HG03064 (cell line): Measurements from ENCODE around the gene CNOT10.
"Not testable (repeated sequence)": the region's sequence is repeated elsewhere in the genome, so short reads cannot be mapped to it uniquely, and the experiment has no call there.

Experiments used
- ATAC-seq: cut with Tn5 transposase; IDR thresholded peaks from one replicate; pipeline ENCODE4 v1.9.1; 2021; ENCODE audit warnings: low read depth; ENCODE audit not compliant: unreplicated experiment

The CNOT10 gene

DNA sequence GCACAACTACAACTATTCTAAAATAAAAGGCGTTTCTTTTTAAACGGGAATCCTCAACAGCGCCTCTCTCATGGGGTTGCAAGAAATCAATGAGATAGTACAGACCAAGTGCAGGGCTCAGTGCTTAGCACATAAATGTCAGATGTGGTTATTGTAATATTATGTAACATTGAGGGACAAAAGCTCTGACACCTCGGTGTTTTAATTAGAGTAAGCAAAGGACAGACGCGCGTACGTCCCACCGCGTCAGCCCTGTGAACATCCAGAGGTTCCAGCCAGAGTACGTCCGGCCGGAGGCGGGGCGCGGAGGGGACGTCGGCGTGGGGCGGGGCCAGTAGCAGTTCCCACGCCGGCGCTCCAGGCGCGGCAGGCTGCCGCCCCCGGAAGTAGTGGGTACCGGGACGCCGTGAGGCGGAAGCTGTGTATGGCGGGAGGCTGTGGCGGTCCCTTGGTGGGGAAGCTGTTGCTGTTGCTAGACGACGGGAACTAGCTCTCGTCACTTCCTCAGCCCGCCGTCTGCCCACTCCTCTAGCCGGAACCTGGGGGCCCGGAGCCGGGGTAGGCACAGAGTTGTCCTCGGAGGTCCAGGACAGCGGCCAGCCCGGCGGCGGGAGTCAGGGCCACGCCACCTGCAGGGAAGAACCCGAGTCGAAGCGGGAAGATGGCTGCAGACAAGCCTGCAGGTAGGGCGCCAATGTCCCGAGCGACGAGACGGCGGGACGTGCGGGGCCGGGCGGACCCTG lies at the start of gene CNOT10:
CNOT10 (plus strand) TSS at position 389 of the 743 bp plus-strand sequence; CDS start at position 662, 273 bp downstream.
- peak; percentile 97 for ATAC-seq

DNA sequence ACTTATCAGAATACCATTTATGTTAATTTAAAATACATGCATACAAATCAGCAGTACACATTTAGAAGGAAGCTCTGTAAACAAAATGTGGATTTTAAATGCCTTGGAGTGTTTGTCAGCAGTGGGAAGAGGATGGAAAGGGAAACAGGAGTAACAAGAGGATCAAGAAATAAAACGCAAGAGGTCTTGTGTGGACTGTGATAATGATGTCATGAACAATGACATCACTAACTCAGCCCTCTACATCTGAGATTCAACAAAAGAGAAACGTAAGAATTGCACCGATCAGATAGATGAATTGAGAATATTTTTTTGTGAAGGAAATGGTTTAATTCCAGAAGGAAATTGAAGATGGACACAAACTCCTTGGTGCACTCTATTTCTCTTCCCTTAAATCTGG lies 44.0 kb upstream of the CNOT10 start:
- ATAC-seq, result no peak

GRCh38 chr3:32641356-32641755 lies 43.6 kb upstream of the CNOT10 start:
- ATAC-seq, result no peak

DNA sequence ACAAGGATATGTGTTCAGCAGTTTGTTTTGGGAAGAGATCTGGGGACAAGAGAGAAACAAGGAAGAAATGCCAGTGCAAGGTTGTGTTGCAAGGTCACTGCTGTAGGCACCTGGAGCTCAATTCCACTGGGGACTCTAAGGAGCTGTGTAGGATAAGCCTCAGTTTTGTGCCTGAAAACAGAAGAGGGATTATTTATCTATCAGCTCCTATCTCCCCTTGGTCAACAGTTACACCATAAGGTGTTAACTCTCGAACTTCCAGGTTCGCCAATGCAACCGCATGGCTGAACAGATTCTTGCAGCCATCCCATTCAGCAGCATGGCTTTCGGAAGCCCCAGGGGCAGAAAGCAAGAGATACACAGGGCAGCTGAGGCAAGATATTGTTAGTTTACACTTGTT lies 41.6 kb upstream of the CNOT10 start:
- ATAC-seq, result no peak

- ATAC-seq, result no peak
Measured at GRCh38 chr3:32643816-32644215, 41.2 kb upstream of the CNOT10 start.

DNA sequence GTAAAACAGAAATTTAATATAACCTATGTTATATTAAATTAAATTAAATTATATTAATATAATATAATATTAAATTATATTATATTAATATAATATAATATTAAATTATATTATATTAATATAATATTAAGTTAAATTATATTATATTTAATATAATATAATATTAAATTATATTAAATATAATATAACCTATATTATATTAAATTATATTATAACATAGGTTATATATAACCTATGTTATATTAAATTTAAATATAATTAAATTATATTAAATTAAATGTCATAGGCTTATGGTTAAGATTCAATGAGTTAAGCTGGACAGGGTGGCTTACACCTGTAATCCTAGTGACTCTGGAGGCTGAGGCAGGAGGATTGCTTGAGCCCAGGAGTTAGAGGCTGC lies 40.6 kb upstream of the CNOT10 start:
- no peak for ATAC-seq

- no peak for ATAC-seq
Measured at GRCh38 chr3:32646761-32647160, 38.2 kb upstream of the CNOT10 start.

DNA sequence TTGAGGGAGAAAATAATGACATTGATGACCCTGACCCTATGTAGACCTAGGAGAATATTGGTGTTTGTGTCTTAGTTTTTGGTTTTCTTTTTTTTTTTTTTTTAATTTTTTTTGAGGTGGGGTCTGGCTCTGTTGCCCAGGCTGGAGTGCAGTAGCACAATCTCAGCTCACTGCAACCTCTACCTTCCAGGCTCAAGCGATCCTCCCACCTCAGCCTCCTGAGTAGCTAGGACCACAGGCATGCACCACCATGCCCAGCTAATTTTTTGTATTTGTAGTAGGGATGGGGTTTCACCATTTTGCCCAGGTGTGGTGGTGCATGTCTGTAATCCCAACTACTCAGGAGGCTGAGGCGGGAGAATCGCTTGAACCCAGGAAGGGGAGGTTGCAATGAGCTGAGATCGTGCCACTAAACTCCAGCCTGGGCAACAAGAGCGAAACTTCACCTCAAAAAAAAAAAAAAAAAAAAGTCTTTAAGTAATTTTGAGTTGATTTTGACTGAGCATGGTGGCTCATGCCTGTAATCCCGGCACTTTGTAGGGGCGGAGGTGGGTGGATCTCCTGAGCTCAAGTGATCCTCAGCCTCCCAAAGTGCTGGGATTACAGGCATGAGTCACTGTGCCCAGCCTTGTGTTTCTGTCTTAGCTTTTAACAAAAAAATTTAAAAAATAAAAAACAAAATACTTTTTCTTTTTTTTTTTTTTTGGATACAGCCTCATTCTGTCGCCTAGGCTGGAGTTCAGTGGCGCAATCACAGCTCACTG lies 32.5 kb upstream of the CNOT10 start:
- not testable (repeated sequence) for ATAC-seq

DNA sequence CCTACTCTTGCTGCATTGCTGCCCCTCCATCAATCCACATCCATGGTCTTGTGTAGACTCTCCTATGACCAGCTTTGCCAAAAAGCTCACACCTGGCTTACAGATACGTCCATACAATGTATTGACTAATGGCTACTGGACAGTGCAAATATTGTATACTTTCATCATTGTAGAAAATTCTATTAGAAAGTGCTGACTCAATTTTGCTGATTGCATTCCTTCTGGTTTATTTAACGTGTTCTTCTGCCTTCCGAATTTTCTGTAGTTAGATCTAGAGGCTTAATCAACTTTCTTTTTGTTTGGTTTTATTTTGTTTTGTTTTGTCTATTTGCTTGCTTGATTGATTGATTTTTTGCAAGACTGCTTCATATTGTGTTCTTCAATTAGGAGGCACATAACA lies 29.8 kb upstream of the CNOT10 start:
- ATAC-seq, result no peak

DNA sequence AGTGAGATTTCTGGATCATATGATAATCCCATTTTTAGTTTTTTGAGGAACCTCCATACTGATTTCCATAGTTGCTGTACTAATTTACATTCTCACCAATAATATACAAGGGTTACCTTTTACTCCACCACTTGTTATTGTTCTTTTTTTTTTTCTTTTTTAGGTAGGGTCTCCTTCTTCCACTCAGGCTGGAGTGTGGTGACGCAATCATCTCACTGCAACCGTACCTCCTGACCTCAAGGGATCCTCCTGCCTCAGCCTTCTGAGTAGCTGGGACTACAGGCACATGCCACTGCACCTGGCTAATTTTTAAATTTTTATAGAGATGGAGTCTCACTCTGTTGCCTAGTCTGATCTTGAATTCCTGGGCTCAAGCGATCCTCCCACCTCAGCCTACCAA lies 24.4 kb upstream of the CNOT10 start:
- no peak for ATAC-seq

GRCh38 chr3:32662647-32663046 lies 22.3 kb upstream of the CNOT10 start:
- no peak for ATAC-seq

- ATAC-seq, result not testable (repeated sequence)
Measured at GRCh38 chr3:32664630-32665075, 20.3 kb upstream of the CNOT10 start.

DNA sequence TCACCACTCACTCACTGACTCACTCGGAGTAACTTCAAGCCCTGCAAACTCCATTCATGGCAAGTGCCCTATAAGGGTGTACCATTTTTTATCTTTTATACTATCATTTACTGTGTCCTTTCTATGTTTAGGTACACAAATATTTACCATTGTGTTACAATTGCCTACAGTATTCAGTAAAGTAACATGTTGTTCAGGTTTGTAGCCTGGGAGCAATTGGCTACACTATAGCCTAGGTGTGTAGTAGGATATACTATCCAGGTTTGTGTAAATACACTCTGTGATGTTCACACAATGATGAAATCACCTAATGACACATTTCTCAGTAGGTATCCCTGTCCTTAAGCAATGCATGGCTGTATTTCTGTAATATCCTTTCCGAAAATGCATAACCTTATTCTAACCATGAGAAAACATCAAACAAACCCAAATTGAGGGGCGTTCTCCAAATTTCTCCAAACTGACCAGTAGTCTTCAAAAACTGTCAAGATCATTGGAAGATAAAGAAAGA lies 17.9 kb upstream of the CNOT10 start:
- no peak for ATAC-seq

DNA sequence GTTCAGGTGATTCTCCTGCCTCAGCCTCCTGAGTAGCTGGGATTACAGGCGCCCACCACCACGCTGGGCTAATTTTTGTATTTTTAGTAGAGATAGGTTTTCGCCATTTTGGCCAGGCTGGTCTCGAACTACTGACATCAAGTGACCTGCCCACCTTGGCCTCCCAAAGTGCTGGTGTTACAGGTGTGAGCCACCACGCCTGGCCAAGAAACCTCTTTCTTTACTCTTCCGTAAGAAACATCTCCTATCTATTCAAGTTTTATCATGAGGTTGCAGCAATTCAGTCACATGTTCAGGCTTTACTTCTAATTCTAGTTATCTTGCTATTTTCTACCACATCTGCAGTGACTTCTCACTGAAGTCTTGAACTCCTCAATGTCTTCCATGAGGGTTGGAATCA lies 15.8 kb upstream of the CNOT10 start:
- ATAC-seq, result not testable (repeated sequence)

DNA sequence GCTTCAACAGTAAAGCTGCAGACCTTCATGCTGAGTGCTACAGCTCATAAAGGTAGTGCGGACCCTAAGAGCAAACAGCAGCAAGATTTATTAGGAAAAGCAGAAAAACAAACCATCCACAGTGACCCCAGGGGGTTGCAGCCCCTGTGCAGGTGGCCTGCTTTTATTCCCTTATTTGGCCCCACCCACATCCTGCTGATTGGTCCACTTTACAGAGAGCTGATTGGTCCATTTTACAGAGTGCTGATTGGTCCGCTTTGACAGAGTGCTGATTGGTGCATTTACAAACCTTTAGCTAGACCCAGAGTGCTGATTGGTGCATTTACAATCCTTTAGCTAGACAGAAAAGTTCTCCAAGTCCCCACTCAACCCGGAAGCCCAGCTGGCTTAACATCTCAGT lies 11.3 kb upstream of the CNOT10 start:
- ATAC-seq, result not testable (repeated sequence)

- no peak for ATAC-seq
Measured at GRCh38 chr3:32675164-32675563, 9.8 kb upstream of the CNOT10 start.

DNA sequence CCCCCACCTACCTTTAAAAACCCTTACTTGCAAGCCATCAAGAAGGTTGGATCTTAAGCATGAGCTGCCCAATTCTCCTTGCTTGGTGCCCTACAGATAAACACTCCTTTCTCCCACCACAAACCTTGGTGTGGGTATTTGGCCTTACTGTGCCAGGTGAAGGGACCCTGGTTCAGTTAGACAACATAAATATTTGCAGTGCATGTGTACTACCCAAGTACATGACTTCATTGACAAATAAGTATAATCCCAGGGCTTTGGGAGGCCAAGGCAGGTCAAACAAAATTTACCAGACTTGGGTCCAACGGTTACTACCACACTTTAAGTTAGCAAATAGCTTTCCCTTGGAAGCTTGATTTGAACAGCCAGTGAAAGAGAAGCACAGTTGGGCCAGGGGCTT lies 9.3 kb upstream of the CNOT10 start:
- no peak for ATAC-seq

GRCh38 chr3:32681811-32682210 lies 3.2 kb upstream of the CNOT10 start:
- no peak for ATAC-seq

- no peak for ATAC-seq
Measured at GRCh38 chr3:32684029-32684799, 774 bp upstream of the CNOT10 start.

- no peak for ATAC-seq
Measured at GRCh38 chr3:32685543-32686185, 676 bp downstream of the CNOT10 start.
